Liver (tissue), 9 donors: Measurements from ENCODE around the gene AP3S1. TPM values are rescaled to one million over a fixed set of nuclear protein-coding genes. Genes with fewer than 3 reads are reported as not detected.

Experiments
- DNase-seq: peaks from one replicate; pipeline ENCODE4 v3.0.0-alpha.2; 2017; ENCODE audit warnings: low spot score
- H3K27ac ChIP-seq, 2 donors: one replicate each; pipeline ENCODE4 v1.7.0; 2013; ENCODE audit warnings: inconsistent platforms in 2 of 2, low read length in 2 of 2, control low read depth in 1 of 2, low read depth in 1 of 2, mild to moderate bottlenecking in 1 of 2
- H3K27me3 ChIP-seq, 4 donors: one replicate each; pipeline versions ENCODE4 v1.6.1 to v1.7.0; 2013; ENCODE audit warnings: low read length in 3 of 4, inconsistent platforms in 1 of 4, mild to moderate bottlenecking in 1 of 4, moderate library complexity in 1 of 4; ENCODE audit not compliant: control insufficient read depth in 4 of 4, insufficient read depth in 4 of 4
- H3K36me3 ChIP-seq, 4 donors: one replicate each; pipeline versions ENCODE4 v1.6.1 to v1.7.0; 2013; ENCODE audit warnings: low read length in 3 of 4, mild to moderate bottlenecking in 3 of 4, low read depth in 1 of 4, moderate library complexity in 1 of 4; ENCODE audit not compliant: control insufficient read depth in 4 of 4, insufficient read depth in 3 of 4
- H3K4me1 ChIP-seq, 4 donors: one replicate each; pipeline versions ENCODE4 v1.6.1 to v1.7.0; 2013; ENCODE audit warnings: low read length in 3 of 4, mild to moderate bottlenecking in 3 of 4, moderate library complexity in 1 of 4; ENCODE audit not compliant: control insufficient read depth in 4 of 4, insufficient read depth in 4 of 4
- H3K4me3 ChIP-seq, 3 donors: one replicate each; pipeline versions ENCODE4 v1.6.1 to v1.7.0; 2013; ENCODE audit warnings: low read length in 3 of 3, control low read depth in 1 of 3, low read depth in 1 of 3, mild to moderate bottlenecking in 1 of 3
- H3K9ac ChIP-seq, 2 donors: one replicate each; pipeline ENCODE4 v1.7.0; 2013; ENCODE audit warnings: low read length in 2 of 2, mild to moderate bottlenecking in 2 of 2, moderate library complexity in 2 of 2, control low read depth in 1 of 2, low read depth in 1 of 2
- H3K9me3 ChIP-seq, 4 donors: one replicate each; pipeline versions ENCODE4 v1.6.1 to v1.7.0; 2013; ENCODE audit warnings: low read length in 3 of 4; ENCODE audit not compliant: control insufficient read depth in 4 of 4
- ATF3 ChIP-seq: IDR thresholded peaks from 2 replicates; pipeline ENCODE4 v1.6.1; 2016; ENCODE audit warnings: antibody characterized with exemption
- FOXA1 ChIP-seq: IDR thresholded peaks from 2 replicates; pipeline ENCODE4 v1.6.1; 2016; ENCODE audit warnings: antibody characterized with exemption
- FOXA2 ChIP-seq: IDR thresholded peaks from 2 replicates; pipeline ENCODE4 v1.6.1; 2016; ENCODE audit warnings: antibody characterized with exemption
- GABPA ChIP-seq, 2 donors: IDR thresholded peaks in 1 of 2; conservative IDR thresholded peaks in 1 of 2; 2 replicates each; pipeline ENCODE4 v1.6.1; 2016; ENCODE audit warnings: antibody characterized with exemption in 2 of 2, mild to moderate bottlenecking in 1 of 2, moderate library complexity in 1 of 2
- HNF4A ChIP-seq, 2 donors: conservative IDR thresholded peaks; 2 replicates each; pipeline ENCODE4 v1.6.1; 2016; ENCODE audit warnings: antibody characterized with exemption in 2 of 2, mild to moderate bottlenecking in 2 of 2
- HNF4G ChIP-seq: IDR thresholded peaks from 2 replicates; pipeline ENCODE4 v1.6.1; 2016; ENCODE audit warnings: antibody characterized with exemption
- JUND ChIP-seq, 2 donors: IDR thresholded peaks; 2 replicates each; pipeline ENCODE4 v1.6.1; 2016; ENCODE audit warnings: antibody characterized with exemption in 2 of 2
- NR2F2 ChIP-seq: IDR thresholded peaks from 2 replicates; pipeline ENCODE4 v1.6.1; 2016; ENCODE audit warnings: antibody characterized with exemption
- REST ChIP-seq: IDR thresholded peaks from 2 replicates; pipeline ENCODE4 v1.6.1; 2016; ENCODE audit warnings: antibody characterized with exemption, mild to moderate bottlenecking
- SP1 ChIP-seq: IDR thresholded peaks from 2 replicates; pipeline ENCODE4 v1.6.1; 2018; ENCODE audit warnings: antibody characterized with exemption, mild to moderate bottlenecking
- TAF1 ChIP-seq: conservative IDR thresholded peaks from 2 replicates; pipeline ENCODE4 v1.6.1; 2016; ENCODE audit warnings: antibody characterized with exemption, mild to moderate bottlenecking
- YY1 ChIP-seq: IDR thresholded peaks from 2 replicates; pipeline ENCODE4 v1.6.1; 2016; ENCODE audit warnings: antibody characterized with exemption, mild to moderate bottlenecking
- ZBTB33 ChIP-seq: IDR thresholded peaks from 2 replicates; pipeline ENCODE4 v1.6.1; 2016; ENCODE audit warnings: antibody characterized with exemption
- WGBS: extraction: QIAGEN DNeasy Blood & Tissue Kit; methylation state at CpG from one replicate; pipeline ENCODE4 v1.1.7; 2013; 5-methylcytosine and 5-hydroxymethylcytosine counted together
- polyA plus RNA-seq, 2 donors: library from polyadenylated mRNA; stranded (reverse) in 1 of 2; unstranded in 1 of 2; fragments of 200-250 nt in 1 of 2; fragments of >200 nt in 1 of 2; fragmentation: Nextera tagmentation in 1 of 2; extraction: Ambion mirVana in 1 of 2; gene quantifications; one replicate each; pipeline versions ENCODE4 v1.2.1 to v1.2.3, GENCODE V29; 2013 to 2015
- total RNA-seq, 2 donors: library from RNA; depleted of rRNA; stranded (reverse); fragments of >200 nt; gene quantifications; one replicate each; pipeline ENCODE4 v1.2.3, GENCODE V29; 2014
- donor health status: healthy.
- donor health status: healthy.
- donor health status: healthy.
- donor health status: healthy.
- donor health status: healthy.

The AP3S1 gene
- total and polyA plus RNA-seq, 4 donors, result 32.7 to 52.7 (median 40.9) TPM

- H3K36me3 ChIP-seq, result no peaks in the 10 kb centered on the region
- H3K27ac ChIP-seq, result no peak overlapping the region
- H3K4me3 ChIP-seq, result no peak overlapping the region
- no peak for TF ChIP-seq YY1
- TF ChIP-seq FOXA1, result no peak
- TF ChIP-seq JUND (IDR thresholded peaks at IDR 0.05), result no peak
- no peak for TF ChIP-seq FOXA2
- TF ChIP-seq ATF3, result no peak
- TF ChIP-seq TAF1, result no peak
- no peak for TF ChIP-seq ZBTB33
- no peak for TF ChIP-seq GABPA (IDR thresholded peaks at IDR 0.05 in 1 of 2, conservative IDR thresholded peaks at IDR 0.05 in 1 of 2)
- TF ChIP-seq REST, result no peak
- no peak for TF ChIP-seq NR2F2
- no peak for TF ChIP-seq SP1
- TF ChIP-seq HNF4A (conservative IDR thresholded peaks at IDR 0.05), result no peak
- 59% methylated on average over 4 of the region's 4 CpGs for WGBS
- DNase-seq, result no peak
- H3K9me3 ChIP-seq, result no peaks in the 10 kb centered on the region
- no peak overlapping the region for H3K9ac ChIP-seq
- H3K27me3 ChIP-seq, result no peaks in the 10 kb centered on the region
- peaks cover 3 to 13% (median 6%) of the 10 kb centered on the region in 4 donors for H3K4me1 ChIP-seq
Measured at GRCh38 chr5:115850744-115851416, 9.1 kb downstream of the AP3S1 start.

GRCh38 chr5:115854139-115854538 lies 12.4 kb downstream of the AP3S1 start:
- Histone ChIP-seq H3K9ac (no peak overlapping the region), H3K4me3 (no peak overlapping the region), H3K36me3 (no peaks in the 10 kb centered on the region), H3K4me1 (peaks cover 5 to 15% (median 6%) of the 10 kb centered on the region in 4 donors), H3K27me3 (no peaks in the 10 kb centered on the region), H3K27ac (no peak overlapping the region), H3K9me3 (no peaks in the 10 kb centered on the region)
- DNase-seq, result no peak
- WGBS, result 95% methylated on average over 3 of the region's 3 CpGs
- TF ChIP-seq ATF3, result no peak
- TF ChIP-seq HNF4A (conservative IDR thresholded peaks at IDR 0.05), result no peak
- no peak for TF ChIP-seq NR2F2
- TF ChIP-seq HNF4G, result no peak
- no peak for TF ChIP-seq FOXA1
- no peak for TF ChIP-seq REST
